GM21360 (cell line): Measurements from ENCODE around the gene SHANK2.
"Not testable (repeated sequence)": the region's sequence is repeated elsewhere in the genome, so short reads cannot be mapped to it uniquely, and the experiment has no call there.

Experiments
- ATAC-seq: cut with Tn5 transposase; IDR thresholded peaks from one replicate; pipeline ENCODE4 v1.9.1; 2021; ENCODE audit warnings: mild to moderate bottlenecking, moderate library complexity; ENCODE audit not compliant: unreplicated experiment

SHANK2 gene

DNA sequence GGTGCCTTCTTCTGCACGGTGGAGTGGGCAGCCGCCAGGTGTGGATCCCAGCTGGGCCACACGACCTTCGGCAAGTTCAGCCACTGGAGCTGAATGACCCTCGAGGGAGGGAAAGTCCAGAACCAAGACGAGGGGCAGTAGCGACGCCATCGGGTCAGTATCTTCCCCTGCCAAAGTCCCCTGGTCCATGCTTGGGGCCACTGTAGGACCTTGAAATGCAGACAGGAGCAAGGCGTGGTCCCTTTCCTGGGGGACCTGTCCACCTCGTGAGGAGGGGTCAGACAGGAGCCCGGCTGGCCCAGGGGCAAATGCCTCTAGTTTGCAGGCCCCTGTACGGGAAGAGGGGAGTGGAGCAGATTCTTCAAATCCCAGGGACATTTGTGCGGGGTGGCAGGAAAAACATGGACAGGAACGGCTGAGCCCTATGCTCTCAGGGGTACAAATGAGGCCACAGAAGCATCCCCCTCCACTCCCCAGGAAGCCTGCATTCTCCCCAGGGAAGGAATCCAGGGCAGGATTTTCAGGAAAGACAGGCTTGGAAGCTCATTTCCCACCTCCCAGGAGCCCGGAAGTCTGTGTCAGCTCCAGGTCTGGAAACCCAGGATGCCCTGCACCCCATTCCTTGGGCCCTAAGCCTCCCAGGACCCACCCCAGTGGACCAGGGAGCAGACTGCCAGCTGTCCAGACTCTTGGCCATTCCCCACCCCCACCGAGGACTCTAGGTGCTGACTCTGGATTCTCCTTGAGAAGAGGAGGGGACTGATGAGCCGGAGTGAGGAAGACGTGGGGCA, 6.6 kb downstream of the SHANK2 start:
- ATAC-seq, result no peak

DNA sequence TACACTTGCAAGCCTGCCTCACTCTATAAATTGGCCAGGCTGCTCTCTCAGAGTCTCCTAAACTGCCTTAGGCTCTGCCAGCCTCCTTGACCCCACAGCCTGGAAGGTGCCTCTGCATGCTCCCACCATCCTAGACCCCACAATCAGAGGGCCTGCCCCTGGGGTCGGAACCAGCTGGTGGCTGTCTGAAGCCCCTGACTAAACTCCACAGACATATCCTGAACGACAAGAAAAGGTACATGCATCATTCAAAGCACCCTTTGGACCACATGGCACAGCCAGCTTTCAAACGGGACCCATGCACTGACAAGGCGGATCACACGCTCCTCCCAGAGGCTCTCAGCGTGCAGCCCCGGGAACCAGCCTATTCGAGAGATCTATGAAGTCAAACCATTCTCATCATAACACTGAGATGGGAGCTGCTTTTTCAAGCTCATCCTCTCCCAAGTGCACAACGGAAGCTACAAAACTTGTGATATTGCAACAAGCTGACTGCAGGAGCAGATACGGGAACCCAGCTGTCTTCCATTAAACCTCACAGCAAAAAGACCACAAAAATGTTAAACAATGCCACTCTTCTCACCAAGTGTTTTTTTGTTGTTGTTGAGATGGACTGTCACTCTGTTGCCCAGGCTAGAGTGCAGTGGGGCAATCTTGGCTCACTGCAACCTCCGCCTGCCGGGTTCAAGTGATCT, 8.1 kb downstream of the SHANK2 start:
- no peak for ATAC-seq

DNA sequence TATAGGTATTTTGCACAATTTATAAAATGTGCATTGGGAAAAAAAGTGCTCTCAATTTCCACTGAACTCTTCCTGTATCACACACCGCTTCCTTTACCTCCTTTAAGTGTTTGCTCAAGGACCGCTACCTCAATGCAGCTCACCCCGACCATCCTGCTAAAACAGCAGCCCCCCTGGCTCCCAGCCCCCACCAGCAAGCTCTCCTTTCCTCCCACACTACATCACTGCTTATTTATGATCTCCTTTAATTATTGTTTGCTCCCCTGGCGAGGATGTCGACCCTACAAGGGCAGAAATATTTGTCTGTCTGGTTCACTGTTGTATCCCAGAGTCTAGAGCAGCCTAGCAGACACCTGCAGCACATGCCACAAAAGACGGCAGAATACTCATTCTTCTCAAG, 10.0 kb downstream of the SHANK2 start:
- ATAC-seq, result no peak

DNA sequence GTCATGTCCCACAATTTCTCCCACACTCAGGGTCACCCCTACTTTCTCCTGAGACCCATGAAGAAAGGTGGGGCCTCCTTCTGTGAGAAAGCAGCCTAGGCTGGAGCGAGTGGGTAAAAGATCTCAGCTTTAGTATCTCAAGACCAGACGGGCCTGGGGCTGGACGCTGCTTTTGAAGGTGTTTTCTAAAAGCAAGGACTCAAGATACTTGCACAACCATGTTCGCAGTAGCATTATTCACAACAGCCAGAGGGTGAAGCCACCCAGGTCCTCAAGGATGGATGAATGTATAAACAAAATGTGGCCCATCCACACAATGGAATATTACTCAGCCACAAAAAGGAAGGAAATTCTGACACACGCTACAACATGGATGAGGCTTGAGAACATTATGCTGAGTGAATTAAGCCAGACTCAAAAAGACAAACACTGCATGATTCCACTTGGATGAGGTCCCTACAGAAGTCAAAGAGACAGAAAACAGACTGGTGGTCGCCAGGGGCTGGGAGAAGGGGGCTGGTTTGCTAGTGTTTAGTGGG, 10.6 kb downstream of the SHANK2 start:
- ATAC-seq, result no peak

DNA sequence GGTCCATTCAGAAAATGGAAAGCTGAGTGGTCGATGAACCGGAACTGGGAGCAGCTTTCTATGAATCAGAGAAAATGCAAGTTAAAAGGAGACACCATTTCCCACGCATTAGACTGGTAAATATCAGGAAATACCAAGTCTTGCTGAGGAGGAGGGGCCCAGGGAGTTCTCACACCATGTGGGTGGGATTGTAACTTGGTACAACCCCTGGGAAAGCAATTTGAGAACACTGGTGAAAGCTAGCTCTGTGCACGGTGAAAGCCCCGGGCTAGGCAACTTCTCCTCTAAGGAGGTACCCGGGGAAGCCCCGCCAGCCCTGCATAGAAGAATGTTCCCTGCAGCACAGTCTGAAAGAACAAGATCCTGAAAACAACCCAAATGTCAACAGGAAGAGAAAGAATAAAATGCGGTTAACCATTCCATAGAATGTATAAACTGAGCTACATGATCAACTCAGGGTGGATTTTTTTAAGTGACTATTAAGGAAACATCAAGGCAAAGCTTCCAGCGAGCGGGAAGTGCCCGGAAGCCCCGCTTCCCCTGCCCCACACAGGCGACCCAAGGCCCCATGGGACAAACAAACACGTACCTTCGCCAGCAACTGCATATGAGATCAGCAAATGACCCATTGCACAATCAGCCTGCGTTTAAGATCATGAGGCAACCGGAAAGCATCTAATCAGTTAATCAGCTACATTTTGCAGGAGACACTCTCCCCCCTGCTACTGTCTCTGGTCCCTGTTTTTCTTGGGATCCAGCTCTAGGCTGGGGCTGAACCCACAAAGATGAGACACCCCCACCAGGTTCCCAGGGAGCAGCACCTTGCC, 11.3 kb downstream of the SHANK2 start:
- ATAC-seq, result no peak

DNA sequence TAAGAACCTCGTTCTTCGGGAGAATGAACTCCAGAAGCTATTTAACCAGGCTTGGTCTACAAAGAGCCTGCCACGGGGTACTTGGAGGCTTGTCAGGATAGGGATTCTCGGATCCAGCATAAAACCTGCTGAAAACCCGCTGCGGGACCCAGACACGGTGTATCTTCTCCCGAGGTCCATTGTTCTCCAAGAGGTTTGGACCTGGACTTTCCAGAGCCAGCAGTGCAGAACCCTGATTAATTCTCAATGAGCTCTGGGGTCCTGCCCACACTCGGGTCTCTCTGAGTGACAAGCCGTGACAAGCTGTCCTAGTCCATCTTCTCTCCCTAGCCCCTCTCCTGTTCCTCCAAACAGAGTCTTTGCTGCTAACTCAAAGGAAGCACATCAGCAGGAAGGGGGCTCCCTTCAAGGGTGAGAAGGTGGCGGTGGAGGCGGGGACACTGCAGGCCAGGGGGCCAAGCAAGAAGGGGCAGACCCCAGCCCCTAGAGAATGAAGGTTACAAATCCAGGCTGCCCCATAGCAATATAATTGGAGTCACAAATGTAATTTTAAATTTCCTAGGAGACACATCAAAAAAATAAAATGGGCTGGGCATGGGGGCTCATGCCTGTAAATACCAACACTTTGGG, 12.2 kb downstream of the SHANK2 start:
- no peak for ATAC-seq

DNA sequence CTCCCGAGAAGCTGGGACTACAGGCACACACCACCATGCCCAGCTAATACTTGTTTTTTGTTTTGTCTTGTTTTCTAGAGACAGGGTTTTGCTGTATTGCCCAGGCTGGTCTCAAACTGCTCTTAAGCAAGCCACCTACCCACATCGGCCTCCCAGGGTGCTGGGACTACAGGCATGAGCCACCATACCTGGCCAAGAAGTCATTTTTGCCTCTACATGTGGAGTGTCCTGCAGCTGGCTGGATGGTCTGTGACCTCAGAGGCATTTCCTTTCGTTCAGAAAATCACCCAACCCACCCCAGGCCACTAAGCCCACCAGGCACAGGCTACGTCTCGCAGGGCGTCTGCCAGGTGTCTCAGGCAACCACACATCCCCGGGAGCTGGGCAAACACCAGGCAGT, 12.8 kb downstream of the SHANK2 start:
- ATAC-seq, result no peak

DNA sequence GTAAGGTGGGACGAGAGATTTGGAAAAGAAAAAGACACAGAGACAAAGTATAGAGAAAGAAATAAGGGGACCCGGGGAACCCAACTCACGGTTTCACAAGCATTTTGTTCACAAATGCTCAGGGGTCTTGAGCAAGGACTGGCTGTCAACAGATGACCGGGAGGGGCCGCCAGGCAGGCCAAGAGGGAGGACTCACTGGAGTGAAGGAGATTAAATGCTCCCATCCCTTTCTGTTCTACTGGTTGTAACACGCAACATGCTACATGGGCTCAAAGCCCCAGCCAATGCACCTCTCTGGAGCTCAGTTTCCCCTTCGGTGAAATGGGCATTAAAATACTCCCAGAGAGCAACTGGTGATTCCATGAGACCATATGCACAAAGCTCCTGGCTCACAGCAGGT, 13.4 kb downstream of the SHANK2 start:
- ATAC-seq, result no peak

DNA sequence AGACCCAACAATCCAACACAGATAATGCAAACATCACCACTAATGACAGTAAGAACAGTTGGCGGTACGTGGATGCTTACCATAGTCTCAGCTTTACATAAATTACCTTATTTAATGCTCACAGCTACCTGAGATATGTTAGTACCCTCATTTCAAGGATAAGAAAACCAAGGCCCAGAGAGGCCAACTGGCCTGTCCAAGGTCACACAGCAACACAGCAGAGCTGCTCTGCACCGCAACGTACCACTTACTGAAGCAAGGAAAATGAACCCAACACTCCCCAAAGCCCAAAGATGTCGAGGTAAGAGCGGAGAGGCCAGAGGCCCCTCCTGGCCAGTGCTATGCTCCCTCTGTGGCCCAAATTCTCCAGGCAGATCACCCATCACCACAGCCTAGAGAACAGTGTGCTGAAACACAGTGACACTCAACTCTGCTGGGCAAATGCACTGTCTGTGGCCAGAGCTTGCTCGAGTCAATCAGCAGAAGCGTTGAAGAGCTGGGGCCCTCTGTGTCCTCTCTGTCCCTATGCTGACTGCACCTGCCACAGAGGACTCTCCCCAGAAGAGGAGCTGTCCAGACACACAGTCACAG, 14.0 kb downstream of the SHANK2 start:
- ATAC-seq, result no peak

DNA sequence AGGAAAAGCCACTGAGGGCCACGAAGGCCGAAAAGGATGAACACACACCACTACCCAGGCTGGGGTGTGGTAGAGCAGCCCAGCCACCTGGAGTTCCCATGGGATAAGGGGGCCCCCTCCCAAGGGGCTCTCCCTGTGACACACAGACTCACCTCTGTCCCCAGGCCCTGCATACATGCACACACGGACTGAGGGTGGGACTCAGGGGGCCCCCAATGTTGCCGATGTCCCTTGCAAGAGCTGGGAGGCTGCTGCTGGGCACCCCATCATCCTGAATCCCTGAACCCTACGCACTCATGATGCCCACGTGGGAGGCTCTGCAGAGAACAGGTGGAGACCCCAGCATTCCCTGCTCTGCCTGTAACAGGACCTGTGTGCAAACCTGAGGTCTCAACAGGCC, 14.5 kb downstream of the SHANK2 start:
- ATAC-seq, result no peak

DNA sequence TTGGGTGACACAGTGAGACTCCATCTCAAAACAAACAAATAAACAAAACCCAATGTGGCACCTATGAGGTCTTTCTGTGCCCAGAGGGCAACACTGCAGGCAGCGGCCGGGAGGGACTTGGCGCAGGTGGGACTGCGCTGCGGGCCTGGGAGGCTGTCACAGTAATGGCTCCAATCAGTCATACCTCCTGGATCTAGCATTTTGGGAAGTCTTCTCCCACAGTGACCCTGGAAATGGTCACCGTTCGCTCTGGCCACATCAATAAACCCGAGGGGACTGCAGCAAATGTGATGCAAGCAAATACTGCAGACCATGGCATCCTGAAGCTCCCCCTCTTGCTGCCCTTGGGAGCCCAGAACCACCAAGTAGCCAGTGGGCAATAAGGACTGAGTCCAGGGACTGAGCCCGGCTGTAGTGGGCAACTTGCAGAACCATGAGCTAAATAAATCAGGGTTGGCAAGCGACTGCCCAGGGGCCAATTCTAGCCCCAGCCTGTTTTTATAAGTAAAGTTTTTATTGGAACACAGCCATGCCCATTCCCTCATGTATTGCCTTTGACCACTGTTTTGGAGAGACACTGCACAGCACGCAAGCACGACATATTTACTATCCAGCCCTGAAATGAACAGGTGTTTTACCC, 15.4 kb downstream of the SHANK2 start:
- ATAC-seq, result no peak

DNA sequence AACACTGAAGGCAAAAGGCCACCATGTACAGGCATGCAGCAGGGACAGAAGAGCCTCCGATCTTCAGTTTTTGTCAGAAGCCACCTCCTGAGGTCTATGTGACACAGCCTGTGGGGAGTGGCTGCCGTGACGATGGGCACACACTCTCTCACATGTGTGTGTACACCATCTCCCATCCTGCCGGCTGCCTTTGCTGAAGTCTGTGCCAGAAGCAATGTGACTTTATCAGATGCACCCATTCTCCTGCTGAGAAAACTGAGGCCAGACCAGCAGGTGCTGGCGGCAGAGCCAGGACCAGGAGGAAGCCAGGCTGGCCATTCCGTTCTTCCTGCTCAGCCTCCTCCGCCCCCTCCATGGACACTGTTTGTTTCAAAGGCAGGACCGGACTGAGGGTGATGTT, 16.7 kb downstream of the SHANK2 start:
- no peak for ATAC-seq

DNA sequence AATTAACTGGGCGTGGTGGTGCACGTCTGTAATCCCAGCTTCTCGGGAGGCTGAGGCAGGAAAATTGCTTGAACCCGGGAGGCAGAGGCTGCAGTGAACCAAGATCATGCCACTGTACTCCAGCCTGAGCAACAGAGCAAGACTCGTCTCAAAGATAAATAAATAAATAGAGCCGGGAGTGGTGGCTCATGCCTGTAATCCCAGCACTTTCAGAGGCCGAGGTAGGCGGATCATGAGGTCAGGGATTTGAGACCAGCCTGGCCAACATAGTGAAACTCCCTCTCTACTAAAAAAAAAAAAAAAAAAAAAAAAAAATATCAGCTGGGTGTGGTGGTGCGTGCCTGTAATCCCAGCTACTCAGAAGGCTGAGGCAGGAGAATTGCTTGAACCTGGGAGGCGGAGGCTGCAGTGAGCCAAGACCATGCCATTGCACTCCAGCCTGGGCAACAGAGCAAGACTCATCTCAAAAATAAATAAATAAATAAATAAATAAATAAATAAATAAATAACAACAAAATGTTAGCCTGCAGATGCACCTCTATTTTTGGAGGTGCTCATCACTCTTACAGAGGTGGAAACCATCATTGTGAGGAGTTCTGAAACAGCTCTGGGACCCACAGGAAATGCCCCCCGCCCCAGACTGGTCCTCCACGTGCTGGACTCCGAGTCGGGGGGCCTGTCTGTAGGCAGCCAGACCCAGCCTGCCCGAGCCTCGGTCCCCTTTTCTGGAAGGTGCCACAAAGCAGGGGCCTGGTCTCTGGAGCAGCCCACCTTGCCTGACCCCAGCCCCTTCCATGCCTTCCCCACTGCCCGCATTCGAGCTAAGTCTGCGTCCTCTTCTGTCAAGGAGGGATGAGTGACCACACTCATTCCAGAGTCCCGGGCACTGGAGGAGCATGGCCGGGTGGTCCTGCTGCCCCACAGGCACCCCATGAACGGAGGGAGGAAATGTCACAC, 18.2 kb downstream of the SHANK2 start:
- not testable (repeated sequence) for ATAC-seq

DNA sequence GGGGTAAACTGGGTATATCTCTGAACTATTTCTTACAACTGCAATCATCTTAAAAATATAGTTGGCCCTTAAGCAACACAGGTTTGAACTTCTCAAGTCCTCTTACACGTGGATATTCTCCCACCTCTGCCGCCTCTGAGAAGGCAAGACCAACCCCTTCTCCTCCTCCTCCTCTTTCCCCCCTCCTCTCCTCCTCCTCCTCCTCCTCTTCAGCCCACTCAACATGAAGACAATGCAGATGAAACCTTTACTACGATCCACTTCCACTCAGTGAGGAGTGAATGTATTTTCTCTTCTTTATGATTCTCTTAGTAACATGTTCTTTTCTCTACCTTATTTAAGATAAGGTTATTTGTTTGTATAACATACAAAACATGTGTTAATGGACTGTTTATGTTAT, 20.0 kb downstream of the SHANK2 start:
- ATAC-seq, result no peak

DNA sequence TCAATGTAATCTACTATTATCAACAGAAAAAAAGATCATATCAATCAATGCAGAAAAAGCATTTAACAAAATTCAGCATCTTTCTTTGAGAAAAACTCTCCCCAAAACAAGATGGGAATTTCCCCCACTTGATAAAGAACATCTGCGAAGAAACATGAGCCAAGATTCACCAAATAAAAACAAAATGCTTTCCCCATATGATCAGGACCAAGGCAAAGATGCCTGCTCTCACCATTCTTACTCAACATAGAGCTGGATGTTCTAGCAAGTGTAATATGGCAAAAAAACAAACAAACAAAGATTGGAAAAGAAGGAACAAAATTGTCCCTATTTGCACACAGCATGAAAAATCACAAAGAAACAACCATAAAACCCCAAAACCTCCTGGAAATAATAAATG, 23.4 kb downstream of the SHANK2 start:
- ATAC-seq, result no peak

DNA sequence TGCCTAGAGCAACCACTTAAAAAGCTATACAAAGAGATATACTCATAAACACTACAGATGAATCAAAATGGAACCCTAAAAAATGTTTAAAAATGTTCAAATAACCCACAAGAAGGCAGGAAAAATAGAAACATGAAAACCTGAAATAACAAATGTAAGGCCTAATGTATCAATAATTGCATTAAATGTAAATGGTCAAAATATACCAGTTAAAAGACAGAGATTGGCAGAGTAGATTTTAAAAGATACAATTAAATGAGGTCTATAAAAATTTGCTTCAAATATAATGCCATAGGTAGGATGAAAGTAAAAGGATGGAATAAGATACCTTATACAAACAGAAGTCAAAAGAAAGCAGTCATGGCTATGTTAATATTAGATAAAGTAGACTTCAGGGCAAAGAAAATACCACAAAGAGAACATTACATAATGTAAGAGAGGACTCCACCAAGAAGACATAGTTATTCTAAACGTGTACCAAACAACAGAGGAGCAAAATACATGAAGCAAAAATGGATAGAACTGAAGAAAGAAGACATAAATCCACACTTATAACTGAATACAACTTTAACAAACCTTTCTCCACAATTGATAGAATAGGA, 25.2 kb downstream of the SHANK2 start:
- ATAC-seq, result no peak

DNA sequence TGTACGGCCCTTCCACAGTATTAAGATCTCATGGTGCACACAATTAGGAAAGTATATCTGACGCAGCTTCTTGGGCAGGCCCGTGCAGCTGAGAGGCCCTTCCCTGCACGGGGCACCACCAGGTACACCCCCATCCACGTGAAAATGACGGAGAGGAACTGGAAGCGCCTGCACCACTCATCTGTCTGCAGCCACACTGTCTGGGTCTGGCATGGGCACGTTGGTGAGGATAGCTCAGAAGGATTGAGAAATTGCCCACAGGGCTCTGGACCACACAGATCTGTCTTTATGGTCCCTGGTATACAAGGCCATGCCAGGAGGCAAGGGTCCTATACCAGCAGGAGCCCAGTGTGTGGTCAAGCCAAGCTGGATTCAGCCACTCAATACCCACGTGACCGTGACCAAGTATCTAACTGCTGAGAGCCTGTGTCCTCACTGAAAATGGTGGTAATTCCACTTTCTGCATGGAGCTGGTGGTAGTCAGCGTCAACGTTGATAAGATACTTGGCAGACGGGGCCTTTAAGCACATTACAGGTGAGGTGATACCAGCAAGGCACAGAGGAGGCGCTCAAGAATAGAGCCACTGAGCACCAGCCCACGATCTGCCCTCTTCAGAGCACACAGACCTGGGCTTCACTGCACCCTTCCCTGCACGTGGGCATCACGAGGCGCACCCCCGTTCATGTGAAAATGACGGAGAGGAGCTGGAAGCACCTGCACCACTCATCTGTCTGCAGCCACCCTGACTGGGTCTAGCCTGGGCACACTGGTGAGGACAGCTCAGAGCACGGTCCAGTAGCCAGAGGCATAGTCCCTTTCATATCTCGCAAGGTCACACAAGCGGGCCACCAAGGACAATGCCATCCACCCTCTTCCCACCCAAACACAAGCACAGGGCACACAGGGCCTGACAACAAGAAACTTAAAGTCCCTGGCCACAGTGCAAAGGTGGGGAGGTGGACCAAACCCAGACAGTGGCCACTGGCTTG, 28.4 kb downstream of the SHANK2 start:
- no peak for ATAC-seq

DNA sequence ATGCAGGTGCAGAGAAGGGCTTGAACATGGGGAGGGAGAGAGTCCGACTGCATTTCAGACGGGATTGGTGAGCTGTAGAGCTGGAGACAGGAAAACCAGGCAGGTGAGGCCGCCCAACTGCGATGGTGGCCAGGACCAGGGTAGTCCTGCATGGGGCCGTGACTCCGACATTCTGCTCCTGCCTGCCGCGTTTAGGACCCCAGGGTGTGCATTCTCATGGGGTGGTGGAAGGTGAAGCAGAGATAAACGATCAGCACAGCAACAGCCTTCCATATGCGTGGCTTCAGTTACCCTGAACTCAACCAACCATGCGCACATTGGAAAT, 29.3 kb downstream of the SHANK2 start:
- ATAC-seq, result no peak
